Tibial artery (tissue), 4 donors: ENCODE data around the gene ONECUT3.

Source experiments
- DNase-seq, 2 donors: peaks; one replicate each; pipeline ENCODE4 v3.0.0-alpha.2; 2019
- H3K27ac ChIP-seq, 2 donors: fragments of 200-600 bp; sonication (generic) in 1 of 2; 1 replicate in 1 of 2; 2 replicates in 1 of 2; pipeline ENCODE4 v1.5.1; 2018 to 2019; ENCODE audit warnings: mild to moderate bottlenecking in 1 of 2
- H3K27me3 ChIP-seq, 2 donors: fragments of 200-600 bp; sonication (generic) in 1 of 2; one replicate each; pipeline versions ENCODE4 v1.5.1 to v1.6.0; 2016 to 2019
- H3K36me3 ChIP-seq, 3 donors: fragments of 200-600 bp; sonication (generic) in 2 of 3; one replicate each; pipeline ENCODE4 v1.5.1; 2016 to 2019; ENCODE audit warnings: mild to moderate bottlenecking in 2 of 3
- H3K4me1 ChIP-seq, 4 donors: fragments of 200-600 bp; sonication (generic) in 2 of 4; 1 replicate in 3 of 4; 2 replicates in 1 of 4; pipeline ENCODE4 v1.5.1; 2016 to 2019
- H3K4me3 ChIP-seq, 2 donors: fragments of 200-600 bp; sonication (generic) in 1 of 2; 1 replicate in 1 of 2; 2 replicates in 1 of 2; pipeline ENCODE4 v1.5.1; 2018 to 2019; ENCODE audit warnings: mild to moderate bottlenecking in 2 of 2
- H3K9me3 ChIP-seq, 3 donors: fragments of 200-600 bp; sonication (generic) in 1 of 3; one replicate each; pipeline ENCODE4 v1.5.1; 2016 to 2019
- CTCF ChIP-seq, 2 experiments: fragments of 200-600 bp in 1 of 2; fragments of 450-650 bp in 1 of 2; IDR thresholded peaks; one replicate each; pipeline ENCODE4 v1.5.1; 2017 to 2019; ENCODE audit warnings: antibody characterized with exemption in 2 of 2, mild to moderate bottlenecking in 1 of 2, moderate library complexity in 1 of 2
- intact Hi-C: fragments of 100-400 bp; cut with DNase I; formaldehyde crosslinking; loops from one replicate; pipeline ENCODE4 v1.15.0; 2023; ENCODE audit warnings: low total_unique reads

Gene ONECUT3

GRCh38 chr19:1750343-1751021 is 2.8 kb upstream of the ONECUT3 start:
- intact Hi-C loops = no loop called here
- DNase-seq = no peak
- Histone ChIP-seq H3K4me1 (peaks cover 0 to 47% (median 35%) of the 10 kb centered on the region in 4 donors), H3K9me3 (no peaks in the 10 kb centered on the region), H3K27ac (no peak overlapping the region), H3K27me3 (peaks cover 2 to 91% of the 10 kb centered on the region in 2 donors), H3K4me3 (no peak overlapping the region), H3K36me3 (no peaks in the 10 kb centered on the region)
- TF ChIP-seq CTCF (IDR thresholded peaks at IDR 0.05) = no peak

GRCh38 chr19:1751367-1752008 is 1.8 kb upstream of the ONECUT3 start:
- peaks cover 0 to 53% (median 39%) of the 10 kb centered on the region in 4 donors for H3K4me1 ChIP-seq
- no peaks in the 10 kb centered on the region for H3K36me3 ChIP-seq
- intact Hi-C loops = no loop called here
- no peak overlapping the region for H3K27ac ChIP-seq
- no peak overlapping the region for H3K4me3 ChIP-seq
- H3K9me3 ChIP-seq = no peaks in the 10 kb centered on the region
- H3K27me3 ChIP-seq = peaks cover 2 to 91% of the 10 kb centered on the region in 2 donors
- TF ChIP-seq CTCF (IDR thresholded peaks at IDR 0.05) = no peak
- DNase-seq = no peak

GRCh38 chr19:1752009-1752756 is 1.1 kb upstream of the ONECUT3 start:
- no peak for TF ChIP-seq CTCF (IDR thresholded peaks at IDR 0.05)
- Histone ChIP-seq H3K27me3 (peaks cover 2 to 89% of the 10 kb centered on the region in 2 donors), H3K4me1 (peaks cover 0 to 55% (median 40%) of the 10 kb centered on the region in 4 donors), H3K9me3 (no peaks in the 10 kb centered on the region), H3K36me3 (no peaks in the 10 kb centered on the region), H3K4me3 (no peak overlapping the region), H3K27ac (no peak overlapping the region)
- intact Hi-C loops = no loop called here
- no peak for DNase-seq

- H3K4me1 ChIP-seq = peaks cover 0 to 45% (median 35%) of the 10 kb centered on the region in 4 donors
- peaks cover 6 to 89% of the 10 kb centered on the region in 2 donors for H3K27me3 ChIP-seq
- no peak overlapping the region for H3K27ac ChIP-seq
- no peak overlapping the region for H3K4me3 ChIP-seq
- TF ChIP-seq CTCF (IDR thresholded peaks at IDR 0.05) = no peak
- no peaks in the 10 kb centered on the region for H3K36me3 ChIP-seq
- H3K9me3 ChIP-seq = no peaks in the 10 kb centered on the region
- no peak for DNase-seq
- intact Hi-C loops = no loop called here
These were observed 821 bp downstream of the ONECUT3 start for GRCh38 chr19:1754018-1754635.

- intact Hi-C loops = no loop called here
- no peaks in the 10 kb centered on the region for H3K9me3 ChIP-seq
- no peak for DNase-seq
- no peak for TF ChIP-seq CTCF (IDR thresholded peaks at IDR 0.05)
- peaks cover 0 to 38% (median 27%) of the 10 kb centered on the region in 4 donors for H3K4me1 ChIP-seq
- H3K36me3 ChIP-seq = no peaks in the 10 kb centered on the region
- H3K27me3 ChIP-seq = peaks cover 6 to 89% of the 10 kb centered on the region in 2 donors
- no peak overlapping the region for H3K4me3 ChIP-seq
- H3K27ac ChIP-seq = no peak overlapping the region
These were observed 1.5 kb downstream of the ONECUT3 start for GRCh38 chr19:1754636-1755466.
